Measurements from ENCODE around the gene CES1. TPM values are rescaled to one million over a fixed set of nuclear protein-coding genes. Genes with fewer than 3 reads are reported as not detected.

The CES1 gene
- total RNA-seq, 4 donors from 2014 or later = 6.8 to 23.2 (median 11.3) TPM

DNA sequence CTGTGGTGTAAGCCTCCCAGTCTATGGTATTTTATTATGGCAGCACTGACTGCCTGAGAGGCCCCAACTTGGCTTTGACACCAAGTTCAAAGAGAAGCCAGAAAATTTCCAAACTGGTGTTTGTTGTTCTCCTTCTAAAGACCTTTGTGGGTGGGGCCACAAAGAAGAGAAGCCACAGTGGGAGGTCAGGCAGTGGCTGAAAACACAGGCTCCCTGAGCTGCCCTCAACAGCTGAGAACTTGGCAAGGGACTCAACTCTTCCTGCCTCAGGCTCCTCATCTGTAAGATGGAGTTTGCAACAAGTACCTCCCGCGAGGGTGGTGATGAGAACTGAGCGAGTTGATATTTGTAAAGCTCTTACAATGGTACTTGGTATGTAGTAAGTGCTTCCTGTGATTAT, 24.1 kb upstream of the CES1 start:
- Histone ChIP-seq H3K27ac (no peak overlapping the region), H3K9me3 (no peaks in the 10 kb centered on the region), H3K4me3 (no peak overlapping the region), H3K4me1 (no peaks in the 10 kb centered on the region), H3K36me3 (no peaks in the 10 kb centered on the region), H3K27me3 (no peaks in the 10 kb centered on the region)
- WGBS, 2 donors (ENCODE audit: low coverage in 1 of 2) = 86% methylated on average over 3 of the region's 3 CpGs; no CpG with 5 or more reads in 1 of the 2 donors
- DNase-seq = no peak
- intact Hi-C loops (cut with DNase I; ENCODE audit: low total_unique reads) = no loop called here
- TF ChIP-seq EP300 (IDR thresholded peaks at IDR 0.05; ENCODE audit: low read depth) (no peak), POLR2A (IDR thresholded peaks at IDR 0.05) (no peak), POLR2AphosphoS5 (IDR thresholded peaks at IDR 0.05) (no peak)
- TF ChIP-seq, protein P1, sequence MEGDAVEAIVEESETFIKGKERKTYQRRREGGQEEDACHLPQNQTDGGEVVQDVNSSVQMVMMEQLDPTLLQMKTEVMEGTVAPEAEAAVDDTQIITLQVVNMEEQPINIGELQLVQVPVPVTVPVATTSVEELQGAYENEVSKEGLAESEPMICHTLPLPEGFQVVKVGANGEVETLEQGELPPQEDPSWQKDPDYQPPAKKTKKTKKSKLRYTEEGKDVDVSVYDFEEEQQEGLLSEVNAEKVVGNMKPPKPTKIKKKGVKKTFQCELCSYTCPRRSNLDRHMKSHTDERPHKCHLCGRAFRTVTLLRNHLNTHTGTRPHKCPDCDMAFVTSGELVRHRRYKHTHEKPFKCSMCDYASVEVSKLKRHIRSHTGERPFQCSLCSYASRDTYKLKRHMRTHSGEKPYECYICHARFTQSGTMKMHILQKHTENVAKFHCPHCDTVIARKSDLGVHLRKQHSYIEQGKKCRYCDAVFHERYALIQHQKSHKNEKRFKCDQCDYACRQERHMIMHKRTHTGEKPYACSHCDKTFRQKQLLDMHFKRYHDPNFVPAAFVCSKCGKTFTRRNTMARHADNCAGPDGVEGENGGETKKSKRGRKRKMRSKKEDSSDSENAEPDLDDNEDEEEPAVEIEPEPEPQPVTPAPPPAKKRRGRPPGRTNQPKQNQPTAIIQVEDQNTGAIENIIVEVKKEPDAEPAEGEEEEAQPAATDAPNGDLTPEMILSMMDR (IDR thresholded peaks at IDR 0.05) = no peak
- in situ Hi-C loops (cut with MboI; ENCODE audit: low pct_ligation_motif_present in 1 of 4, low pct_unique_long_range_greater_than_20kb in 1 of 4, low sequenced_read_pairs in 3 of 4) = no loop called here

DNA sequence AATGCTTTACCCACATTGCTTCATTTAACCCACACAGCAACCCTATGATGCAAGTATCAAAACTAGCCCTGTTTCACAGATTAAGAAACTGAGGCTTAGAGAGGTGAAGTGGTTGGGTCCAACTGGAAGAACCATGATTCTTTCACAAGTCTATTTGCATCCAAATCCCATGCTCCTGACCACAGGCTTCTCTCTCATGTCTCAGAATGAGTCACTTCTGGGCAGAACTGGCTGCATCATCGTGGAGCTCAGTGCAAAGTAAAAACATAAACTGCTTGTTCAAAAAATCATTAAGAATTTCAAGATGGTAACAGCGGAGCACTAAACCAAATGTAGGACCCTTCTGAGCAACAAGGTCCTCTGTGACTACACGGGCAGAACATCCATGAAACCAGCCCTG, 20.2 kb upstream of the CES1 start:
- no peaks in the 10 kb centered on the region for H3K9me3 ChIP-seq
- H3K4me1 ChIP-seq = no peaks in the 10 kb centered on the region
- no peak overlapping the region for H3K4me3 ChIP-seq
- H3K36me3 ChIP-seq = no peaks in the 10 kb centered on the region
- H3K27me3 ChIP-seq = peaks cover 23% of the 10 kb centered on the region
- DNase-seq = no peak
- 61 to 81% methylated on average over 2 to 3 of the region's 3 CpGs for WGBS, 2 donors (ENCODE audit: low coverage in 1 of 2)
- H3K27ac ChIP-seq = no peak overlapping the region
- in situ Hi-C loops (cut with MboI; ENCODE audit: low pct_ligation_motif_present in 1 of 4, low pct_unique_long_range_greater_than_20kb in 1 of 4, low sequenced_read_pairs in 3 of 4) (no loop called here), intact Hi-C loops (cut with DNase I; ENCODE audit: low total_unique reads) (no loop called here)
- TF ChIP-seq EP300 (IDR thresholded peaks at IDR 0.05; ENCODE audit: low read depth) (no peak), POLR2AphosphoS5 (IDR thresholded peaks at IDR 0.05) (no peak), POLR2A (IDR thresholded peaks at IDR 0.05) (no peak)
- TF ChIP-seq, protein P1 (IDR thresholded peaks at IDR 0.05) = no peak

DNA sequence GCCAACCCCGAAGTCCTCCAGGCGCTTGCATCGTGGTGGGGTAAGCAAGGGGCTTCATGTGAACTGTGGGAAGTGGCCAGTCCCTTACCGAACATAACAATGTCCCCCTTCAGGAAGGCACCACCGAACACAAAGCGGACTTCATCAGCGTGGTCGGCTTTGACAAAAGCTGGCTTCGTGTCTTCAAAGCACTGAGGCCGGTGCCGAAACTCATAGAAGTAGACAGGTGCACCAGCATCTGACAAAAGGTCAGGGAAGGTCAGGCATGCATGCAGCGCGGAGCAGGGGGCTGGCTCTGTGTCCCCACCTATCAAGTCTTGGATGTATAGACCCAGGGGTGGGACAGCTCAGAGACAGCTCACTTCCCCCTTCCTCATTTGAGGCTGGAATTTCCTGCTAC, 16.6 kb upstream of the CES1 start:
- no peaks in the 10 kb centered on the region for H3K4me1 ChIP-seq
- WGBS, 2 donors (ENCODE audit: low coverage in 1 of 2) = 75% methylated on average over 13 of the region's 13 CpGs; no CpG with 5 or more reads in 1 of the 2 donors
- H3K9me3 ChIP-seq = no peaks in the 10 kb centered on the region
- no peak for DNase-seq
- H3K4me3 ChIP-seq = no peak overlapping the region
- no peaks in the 10 kb centered on the region for H3K36me3 ChIP-seq
- H3K27me3 ChIP-seq = peaks cover 30% of the 10 kb centered on the region
- H3K27ac ChIP-seq = no peak overlapping the region
- in situ Hi-C loops (cut with MboI; ENCODE audit: low pct_ligation_motif_present in 1 of 4, low pct_unique_long_range_greater_than_20kb in 1 of 4, low sequenced_read_pairs in 3 of 4) (loop anchor here in 3 of 4 donors (10.0 to 25.0 kb wide), 4 partner anchors 88 to 387 kb away; no protein-coding TSS in a partner anchor), intact Hi-C loops (cut with DNase I; ENCODE audit: low total_unique reads) (no loop called here)
- TF ChIP-seq, protein P1 (IDR thresholded peaks at IDR 0.05) = no peak
- no peak for TF ChIP-seq EP300 (IDR thresholded peaks at IDR 0.05; ENCODE audit: low read depth)
- no peak for TF ChIP-seq POLR2AphosphoS5 (IDR thresholded peaks at IDR 0.05)
- no peak for TF ChIP-seq POLR2A (IDR thresholded peaks at IDR 0.05)

GRCh38 chr16:55846598-55847346, 13.9 kb upstream of the CES1 start:
- Histone ChIP-seq H3K4me1 (no peaks in the 10 kb centered on the region), H3K36me3 (no peaks in the 10 kb centered on the region), H3K9me3 (no peaks in the 10 kb centered on the region), H3K27ac (no peak overlapping the region), H3K27me3 (peaks cover 30% of the 10 kb centered on the region), H3K4me3 (no peak overlapping the region)
- in situ Hi-C loops (cut with MboI; ENCODE audit: low pct_ligation_motif_present in 1 of 4, low pct_unique_long_range_greater_than_20kb in 1 of 4, low sequenced_read_pairs in 3 of 4) (loop anchor here in 3 of 4 donors (10.0 to 25.0 kb wide), 4 partner anchors 91 to 384 kb away; no protein-coding TSS in a partner anchor), intact Hi-C loops (cut with DNase I; ENCODE audit: low total_unique reads) (no loop called here)
- DNase-seq = no peak
- no peak for TF ChIP-seq POLR2AphosphoS5 (IDR thresholded peaks at IDR 0.05)
- no peak for TF ChIP-seq EP300 (IDR thresholded peaks at IDR 0.05; ENCODE audit: low read depth)
- TF ChIP-seq POLR2A (IDR thresholded peaks at IDR 0.05) = no peak
- TF ChIP-seq, protein P1 (IDR thresholded peaks at IDR 0.05) = no peak
- 43 to 50% methylated on average over 3 to 11 of the region's 11 CpGs for WGBS, 2 donors (ENCODE audit: low coverage in 1 of 2)

Measured in transverse colon (tissue), 4 donors.